Keratinocyte (primary cell): Measurements from ENCODE around the gene COL6A1. TPM values are rescaled to one million over a fixed set of nuclear protein-coding genes. Genes with fewer than 3 reads are reported as not detected.

Experiments
- DNase-seq: peaks from one replicate; pipeline ENCODE4 v3.0.0-alpha.2; 2011; ENCODE audit warnings: low read depth, missing footprints, low spot score
- FAIRE-seq: peaks from 2 replicates; lab custom pipeline; 2011; peaks lifted over from hg19 to GRCh38; lab: Jason Lieb, UNC
- H2AFZ ChIP-seq: 2 replicates; pipeline ENCODE4 v1.6.0; 2012; ENCODE audit warnings: low read length, control low read depth, inconsistent platforms; ENCODE audit not compliant: control insufficient read depth
- H3K27ac ChIP-seq: 2 replicates; pipeline ENCODE4 v1.5.1; 2011; ENCODE audit warnings: low read length; ENCODE audit not compliant: control insufficient read depth, insufficient read depth
- H3K27me3 ChIP-seq: 3 replicates; pipeline ENCODE4 v1.6.0; 2011; ENCODE audit warnings: low read length; ENCODE audit not compliant: control insufficient read depth, insufficient read depth; ENCODE audit errors: extremely low read depth
- H3K36me3 ChIP-seq, 2 experiments: 2 replicates in 1 of 2; 3 replicates in 1 of 2; pipeline ENCODE4 v1.5.1; 2011; ENCODE audit warnings: low read length in 2 of 2, mild to moderate bottlenecking in 1 of 2; ENCODE audit not compliant: control insufficient read depth in 2 of 2, insufficient read depth in 2 of 2; ENCODE audit errors: extremely low read depth in 1 of 2
- H3K4me1 ChIP-seq: 3 replicates; pipeline ENCODE4 v1.5.1; 2011; ENCODE audit warnings: low read length; ENCODE audit not compliant: control insufficient read depth, insufficient read depth; ENCODE audit errors: extremely low read depth
- H3K4me2 ChIP-seq: 3 replicates; pipeline ENCODE4 v1.6.0; 2011; ENCODE audit warnings: low read depth, low read length; ENCODE audit not compliant: control insufficient read depth, insufficient read depth; ENCODE audit errors: extremely low read depth
- H3K4me3 ChIP-seq, 3 experiments: fragments of 200-600 bp in 1 of 3; sonication (generic) in 1 of 3; 2 replicates in 2 of 3; 3 replicates in 1 of 3; pipeline ENCODE4 v1.5.1; 2011 to 2016; ENCODE audit warnings: low read length in 3 of 3, mild to moderate bottlenecking in 3 of 3, control low read depth in 2 of 3, inconsistent platforms in 1 of 3, low read depth in 1 of 3, mixed read lengths in 1 of 3, mixed run types in 1 of 3, moderate library complexity in 1 of 3; ENCODE audit not compliant: control insufficient read depth in 2 of 3, insufficient read depth in 2 of 3; ENCODE audit errors: extremely low read depth in 1 of 3
- H3K79me2 ChIP-seq: 2 replicates; pipeline ENCODE4 v1.6.0; 2012; ENCODE audit warnings: low read length; ENCODE audit not compliant: control insufficient read depth, insufficient read depth
- H3K9ac ChIP-seq: 3 replicates; pipeline ENCODE4 v1.6.0; 2011; ENCODE audit warnings: low read length; ENCODE audit not compliant: control insufficient read depth, insufficient read depth; ENCODE audit errors: extremely low read depth
- H3K9me1 ChIP-seq: 3 replicates; pipeline ENCODE4 v1.6.0; 2011; ENCODE audit warnings: low read length; ENCODE audit not compliant: control insufficient read depth, insufficient read depth; ENCODE audit errors: extremely low read depth
- H3K9me3 ChIP-seq: 2 replicates; pipeline ENCODE4 v1.5.1; 2012; ENCODE audit warnings: low read depth, low read length; ENCODE audit not compliant: control insufficient read depth
- H4K20me1 ChIP-seq: 3 replicates; pipeline ENCODE4 v1.6.0; 2011; ENCODE audit warnings: low read length; ENCODE audit not compliant: control insufficient read depth, insufficient read depth; ENCODE audit errors: extremely low read depth
- EZH2 ChIP-seq: IDR thresholded peaks from one replicate; pipeline ENCODE4 v1.6.1; 2012; ENCODE audit warnings: inconsistent platforms, mild to moderate bottlenecking, low read length, moderate library complexity
- dilution Hi-C: fragments of 300-500 bp; cut with MboI; formaldehyde crosslinking; loops from one replicate; pipeline ENCODE4 v1.7.0; 2020; ENCODE audit warnings: low sequenced_read_pairs; ENCODE audit not compliant: extremely low pct_ligation_motif_present
- polyA plus RNA-seq, 5 experiments: library from polyadenylated mRNA; depleted of rRNA in 3 of 5; stranded (reverse) in 3 of 5; stranded (forward) in 1 of 5; unstranded in 1 of 5; fragments of >200 nt; gene quantifications; 1 replicate in 1 of 5; 2 replicates in 3 of 5; 3 replicates in 1 of 5; pipeline versions ENCODE4 v1.2.1 to v1.2.3, GENCODE V29; 2011 to 2012; ENCODE audit warnings: missing spikeins in 2 of 5, low read depth in 1 of 5, low replicate concordance in 1 of 5
- TF ChIP-seq, protein P1 (sequence below), 3 experiments: IDR thresholded peaks in 1 of 3; conservative IDR thresholded peaks in 1 of 3; optimal IDR thresholded peaks in 1 of 3; 2 replicates in 2 of 3; 3 replicates in 1 of 3; pipeline versions ENCODE3 to v1.5.1; 2011; ENCODE audit warnings: low read length in 3 of 3, mild to moderate bottlenecking in 3 of 3, moderate library complexity in 2 of 3, control low read depth in 1 of 3, inconsistent platforms in 1 of 3; ENCODE audit not compliant: insufficient read depth in 2 of 3; ENCODE audit errors: extremely low read depth in 1 of 3

Gene COL6A1
- polyA plus RNA-seq, 1 donor (not counting 4 experiments of a cell fraction or from before 2014, with no cell fraction given), result 2.5 TPM

DNA sequence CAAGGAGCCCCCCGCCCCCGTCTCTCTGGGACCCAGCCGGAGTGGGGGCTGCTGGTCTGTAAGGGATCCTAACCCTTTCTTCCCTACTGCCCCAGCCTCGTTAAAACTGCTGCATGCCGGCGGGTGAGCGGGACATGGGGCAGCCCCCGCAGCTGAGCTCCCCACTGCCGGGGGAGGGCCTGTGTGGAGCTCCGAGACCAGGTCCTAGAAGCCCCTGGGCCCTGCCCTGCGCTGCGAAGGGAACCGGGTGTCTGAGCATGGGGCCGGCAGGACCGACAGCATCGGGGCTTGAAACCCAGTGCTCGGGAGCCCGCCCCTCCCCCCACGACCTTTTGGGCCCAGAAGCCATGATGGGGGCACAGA, 9.2 kb upstream of the COL6A1 start:
- Histone ChIP-seq H3K36me3 (no peaks in the 10 kb centered on the region), H3K4me2 (no peak overlapping the region), H3K79me2 (no peaks in the 10 kb centered on the region), H3K4me3 (no peak overlapping the region), H2AFZ (no peak overlapping the region), H4K20me1 (no peaks in the 10 kb centered on the region), H3K9ac (no peak overlapping the region), H3K4me1 (peaks cover 22% of the 10 kb centered on the region), H3K27ac (no peak overlapping the region), H3K9me1 (no peaks in the 10 kb centered on the region), H3K9me3 (no peaks in the 10 kb centered on the region), H3K27me3 (peaks cover 38% of the 10 kb centered on the region)
- DNase-seq (no peak), FAIRE-seq (no peak)
- dilution Hi-C loops, result no loop called here
- TF ChIP-seq, protein P1, sequence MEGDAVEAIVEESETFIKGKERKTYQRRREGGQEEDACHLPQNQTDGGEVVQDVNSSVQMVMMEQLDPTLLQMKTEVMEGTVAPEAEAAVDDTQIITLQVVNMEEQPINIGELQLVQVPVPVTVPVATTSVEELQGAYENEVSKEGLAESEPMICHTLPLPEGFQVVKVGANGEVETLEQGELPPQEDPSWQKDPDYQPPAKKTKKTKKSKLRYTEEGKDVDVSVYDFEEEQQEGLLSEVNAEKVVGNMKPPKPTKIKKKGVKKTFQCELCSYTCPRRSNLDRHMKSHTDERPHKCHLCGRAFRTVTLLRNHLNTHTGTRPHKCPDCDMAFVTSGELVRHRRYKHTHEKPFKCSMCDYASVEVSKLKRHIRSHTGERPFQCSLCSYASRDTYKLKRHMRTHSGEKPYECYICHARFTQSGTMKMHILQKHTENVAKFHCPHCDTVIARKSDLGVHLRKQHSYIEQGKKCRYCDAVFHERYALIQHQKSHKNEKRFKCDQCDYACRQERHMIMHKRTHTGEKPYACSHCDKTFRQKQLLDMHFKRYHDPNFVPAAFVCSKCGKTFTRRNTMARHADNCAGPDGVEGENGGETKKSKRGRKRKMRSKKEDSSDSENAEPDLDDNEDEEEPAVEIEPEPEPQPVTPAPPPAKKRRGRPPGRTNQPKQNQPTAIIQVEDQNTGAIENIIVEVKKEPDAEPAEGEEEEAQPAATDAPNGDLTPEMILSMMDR (optimal IDR thresholded peaks at IDR 0.05 in 1 of 3, IDR thresholded peaks at IDR 0.05 in 1 of 3, conservative IDR thresholded peaks at IDR 0.05 in 1 of 3; ENCODE audit: extremely low read depth in 1 of 3, insufficient read depth in 2 of 3, low read length in 3 of 3), result no peak
- no peak for TF ChIP-seq EZH2

DNA sequence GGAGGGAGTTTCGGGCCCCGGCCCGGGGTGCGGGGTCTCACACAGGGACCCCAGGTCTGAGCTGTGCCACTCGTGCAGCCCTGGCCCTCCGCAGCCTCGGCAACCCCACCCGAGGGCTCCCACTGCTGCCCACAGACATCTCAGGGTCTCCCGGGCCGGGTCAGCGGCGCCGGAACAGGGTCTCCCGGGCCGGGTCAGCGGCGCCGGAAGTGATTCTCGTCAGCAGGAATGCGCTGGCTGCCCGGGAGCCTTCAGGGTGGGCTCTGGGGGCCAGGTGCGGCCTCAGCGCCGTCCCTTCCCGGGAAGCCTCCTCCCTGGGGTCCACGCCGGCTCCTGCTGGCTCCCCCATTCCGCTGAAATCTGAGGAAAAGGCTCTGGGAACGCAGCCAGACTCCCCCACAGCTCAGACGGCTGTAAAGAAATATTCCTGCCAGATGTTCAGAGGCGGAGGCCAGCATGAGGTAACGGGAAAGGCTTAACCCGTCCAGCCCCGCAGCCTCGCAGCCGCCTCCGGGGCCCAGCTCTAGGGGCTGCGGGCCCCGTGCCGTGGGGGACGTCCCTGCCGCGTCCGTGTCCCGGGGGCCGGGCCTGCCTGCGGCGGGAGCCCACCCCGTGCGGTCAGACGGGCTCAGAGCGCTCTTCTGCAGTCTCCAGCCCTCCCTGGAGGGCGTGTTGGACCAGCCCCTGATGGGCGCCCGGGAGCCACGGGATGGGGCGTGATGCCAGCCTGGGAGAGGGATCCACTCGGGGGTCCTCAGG, 8.7 kb upstream of the COL6A1 start:
- no peak overlapping the region for H3K27ac ChIP-seq
- peak overlapping the region; percentile 87 for H3K4me2 ChIP-seq
- H3K9ac ChIP-seq, result peak overlapping the region; percentile 54
- H3K36me3 ChIP-seq, result no peaks in the 10 kb centered on the region
- H3K4me1 ChIP-seq, result peaks cover 22% of the 10 kb centered on the region
- no peak for TF ChIP-seq EZH2
- TF ChIP-seq, protein P1 (optimal IDR thresholded peaks at IDR 0.05 in 1 of 3, IDR thresholded peaks at IDR 0.05 in 1 of 3, conservative IDR thresholded peaks at IDR 0.05 in 1 of 3; ENCODE audit: extremely low read depth in 1 of 3, insufficient read depth in 2 of 3, low read length in 3 of 3), result no peak
- DNase-seq (no peak), FAIRE-seq (no peak)
- no peaks in the 10 kb centered on the region for H3K9me3 ChIP-seq
- no peaks in the 10 kb centered on the region for H3K79me2 ChIP-seq
- peak overlapping the region in 1 of 3 experiments; percentile 61 for H3K4me3 ChIP-seq
- H2AFZ ChIP-seq, result peak overlapping the region; percentile 19
- no peaks in the 10 kb centered on the region for H4K20me1 ChIP-seq
- dilution Hi-C loops, result no loop called here
- no peaks in the 10 kb centered on the region for H3K9me1 ChIP-seq
- H3K27me3 ChIP-seq, result peaks cover 38% of the 10 kb centered on the region
